Mononuclear cell (primary cell): ENCODE results near the gene GPAM. TPM values are rescaled to one million over a fixed set of nuclear protein-coding genes. Genes with fewer than 3 reads are reported as not detected.
"Not testable (repeated sequence)": the region's sequence is repeated elsewhere in the genome, so short reads cannot be mapped to it uniquely, and the experiment has no call there.

Experiments used
- H3K27me3 ChIP-seq: 2 replicates; pipeline ENCODE4 v1.6.0; 2011; ENCODE audit warnings: low read length, control low read depth; ENCODE audit not compliant: insufficient read depth
- H3K4me1 ChIP-seq: 2 replicates; pipeline ENCODE4 v1.5.1; 2011; ENCODE audit warnings: mild to moderate bottlenecking, low read length, control low read depth; ENCODE audit not compliant: insufficient read depth
- H3K4me3 ChIP-seq: 2 replicates; pipeline ENCODE4 v1.5.1; 2011; ENCODE audit warnings: mild to moderate bottlenecking, low read length, moderate library complexity
- H3K9me3 ChIP-seq: 2 replicates; pipeline ENCODE4 v1.5.1; 2011; ENCODE audit warnings: low read depth, mild to moderate bottlenecking, control low read depth, low read length
- total RNA-seq: library from RNA; depleted of rRNA; stranded (reverse); fragments of >200 nt; gene quantifications from one replicate; pipeline ENCODE4 v1.2.3, GENCODE V29; 2012

The GPAM gene
- total RNA-seq, 1 donor, result 3.5 TPM

- Histone ChIP-seq H3K4me1 (no peaks in the 10 kb centered on the region), H3K9me3 (no peaks in the 10 kb centered on the region), H3K27me3 (no peaks in the 10 kb centered on the region), H3K4me3 (no peak overlapping the region)
Observed at GRCh38 chr10:112137154-112137987, 46.2 kb downstream of the GPAM start.

- Histone ChIP-seq H3K27me3 (no peaks in the 10 kb centered on the region), H3K4me3 (no peak overlapping the region), H3K4me1 (no peaks in the 10 kb centered on the region), H3K9me3 (no peaks in the 10 kb centered on the region)
Observed at GRCh38 chr10:112136486-112137153, 46.9 kb downstream of the GPAM start.

GRCh38 chr10:112135604-112136003, 48.0 kb downstream of the GPAM start:
- Histone ChIP-seq H3K4me3 (no peak overlapping the region), H3K4me1 (no peaks in the 10 kb centered on the region), H3K9me3 (no peaks in the 10 kb centered on the region), H3K27me3 (no peaks in the 10 kb centered on the region)

- H3K27me3 ChIP-seq, result no peaks in the 10 kb centered on the region
- no peaks in the 10 kb centered on the region for H3K9me3 ChIP-seq
- H3K4me3 ChIP-seq, result no peak overlapping the region
- no peaks in the 10 kb centered on the region for H3K4me1 ChIP-seq
Observed at GRCh38 chr10:112132435-112132834, 51.1 kb downstream of the GPAM start.

GRCh38 chr10:112131996-112132395, 51.6 kb downstream of the GPAM start:
- Histone ChIP-seq H3K4me1 (no peaks in the 10 kb centered on the region), H3K27me3 (no peaks in the 10 kb centered on the region), H3K4me3 (no peak overlapping the region), H3K9me3 (no peaks in the 10 kb centered on the region)

- H3K9me3 ChIP-seq, result no peaks in the 10 kb centered on the region
- no peak overlapping the region for H3K4me3 ChIP-seq
- H3K4me1 ChIP-seq, result no peaks in the 10 kb centered on the region
- no peaks in the 10 kb centered on the region for H3K27me3 ChIP-seq
Observed at GRCh38 chr10:112131346-112131745, 52.2 kb downstream of the GPAM start.

- Histone ChIP-seq H3K4me3 (no peak overlapping the region), H3K4me1 (no peaks in the 10 kb centered on the region), H3K9me3 (no peaks in the 10 kb centered on the region), H3K27me3 (no peaks in the 10 kb centered on the region)
Observed at GRCh38 chr10:112126901-112127300, 56.7 kb downstream of the GPAM start.

- H3K4me3 ChIP-seq, result no peak overlapping the region
- H3K27me3 ChIP-seq, result no peaks in the 10 kb centered on the region
- no peaks in the 10 kb centered on the region for H3K4me1 ChIP-seq
- H3K9me3 ChIP-seq, result no peaks in the 10 kb centered on the region
Observed at GRCh38 chr10:112126172-112126571, 57.4 kb downstream of the GPAM start.

GRCh38 chr10:112124866-112125265, 58.7 kb downstream of the GPAM start:
- Histone ChIP-seq H3K9me3 (no peaks in the 10 kb centered on the region), H3K4me3 (no peak overlapping the region), H3K27me3 (no peaks in the 10 kb centered on the region), H3K4me1 (no peaks in the 10 kb centered on the region)

- no peaks in the 10 kb centered on the region for H3K4me1 ChIP-seq
- no peak overlapping the region for H3K4me3 ChIP-seq
- H3K9me3 ChIP-seq, result no peaks in the 10 kb centered on the region
- no peaks in the 10 kb centered on the region for H3K27me3 ChIP-seq
Observed at GRCh38 chr10:112122827-112123226, 60.7 kb downstream of the GPAM start.

- Histone ChIP-seq H3K27me3 (no peaks in the 10 kb centered on the region), H3K4me3 (no peak overlapping the region), H3K9me3 (no peaks in the 10 kb centered on the region), H3K4me1 (no peaks in the 10 kb centered on the region)
Observed at GRCh38 chr10:112120491-112120890, 63.1 kb downstream of the GPAM start.

GRCh38 chr10:112115781-112116385, 67.7 kb downstream of the GPAM start:
- no peaks in the 10 kb centered on the region for H3K9me3 ChIP-seq
- no peaks in the 10 kb centered on the region for H3K27me3 ChIP-seq
- no peaks in the 10 kb centered on the region for H3K4me1 ChIP-seq
- H3K4me3 ChIP-seq, result no peak overlapping the region

GRCh38 chr10:112109779-112110178, 73.8 kb downstream of the GPAM start:
- not testable (repeated sequence) for H3K27me3 ChIP-seq, H3K9me3 ChIP-seq, H3K4me3 ChIP-seq, H3K4me1 ChIP-seq
